K562 (cell line): Measurements from ENCODE around the gene TRMT1. TPM values are rescaled to one million over a fixed set of nuclear protein-coding genes. Genes with fewer than 3 reads are reported as not detected.
A peak's percentile ranks its signal among the peaks of the same experiment; 100 is the strongest.

ENCODE experiments used
- BCL6 ChIP-seq: fragments of 250-450 bp; sonication (Bioruptor Pico); IDR thresholded peaks from 2 replicates; pipeline ENCODE4 v1.4.0; 2020
- C11orf30 ChIP-seq: fragments of 450-650 bp; IDR thresholded peaks from 2 replicates; pipeline ENCODE4 v1.6.1; 2016; ENCODE audit warnings: low read depth, mild to moderate bottlenecking
- CAMTA2 ChIP-seq: fragments of 250-450 bp; sonication (Bioruptor Pico); conservative IDR thresholded peaks from 2 replicates; pipeline ENCODE4 v1.5.1; 2022
- CCAR2 ChIP-seq: fragments of 200-400 bp; formaldehyde crosslinking; IDR thresholded peaks from 2 replicates; pipeline ENCODE4 v1.6.1; 2017; ENCODE audit warnings: mild to moderate bottlenecking, low read depth, low read length
- FOXK2 ChIP-seq, 2 experiments: fragments of 450-650 bp; IDR thresholded peaks in 1 of 2; conservative IDR thresholded peaks in 1 of 2; 2 replicates each; pipeline ENCODE4 v1.6.1; 2016; ENCODE audit warnings: low read depth in 2 of 2, mild to moderate bottlenecking in 1 of 2
- HMG20B ChIP-seq: fragments of 250-450 bp; sonication (Bioruptor Pico); IDR thresholded peaks from 2 replicates; pipeline ENCODE4 v1.5.0; 2021; ENCODE audit warnings: mild to moderate bottlenecking
- NR3C1 ChIP-seq: sonication (generic); formaldehyde crosslinking; IDR thresholded peaks from 2 replicates; pipeline ENCODE4 v1.8.1; 2022; ENCODE audit warnings: missing genetic modification reagents
- POLR2AphosphoS5 ChIP-seq: IDR thresholded peaks from 2 replicates; pipeline ENCODE4 v1.6.1; 2011; ENCODE audit warnings: mild to moderate bottlenecking, low read depth, low read length, moderate library complexity; ENCODE audit not compliant: control insufficient read depth, insufficient read depth
- PTTG1 ChIP-seq: fragments of 450-650 bp; IDR thresholded peaks from 2 replicates; pipeline ENCODE4 v1.6.1; 2016; ENCODE audit warnings: low read depth, mild to moderate bottlenecking, missing genetic modification characterization, missing compliant biosample characterization
- SMAD2 ChIP-seq: fragments of 150-350 bp; IDR thresholded peaks from 2 replicates; pipeline ENCODE4 v1.6.1; 2014; ENCODE audit warnings: low read depth, mild to moderate bottlenecking, low read length
- SRSF7 ChIP-seq: fragments of 200-400 bp; formaldehyde crosslinking; optimal IDR thresholded peaks from 2 replicates; pipeline ENCODE3; 2017; ENCODE audit warnings: mild to moderate bottlenecking, low read depth, low read length
- STAT5A ChIP-seq: IDR thresholded peaks from 2 replicates; pipeline ENCODE4 v1.6.1; 2012; ENCODE audit warnings: low read length, inconsistent platforms, borderline replicate concordance
- ZNF124 ChIP-seq: sonication (generic); formaldehyde crosslinking; IDR thresholded peaks from 2 replicates; pipeline ENCODE4 v1.8.1; 2022; ENCODE audit warnings: missing genetic modification reagents
- ZNF143 ChIP-seq: sonication (generic); formaldehyde crosslinking; IDR thresholded peaks from 2 replicates; pipeline ENCODE4 v1.9.0; 2022; ENCODE audit warnings: mild to moderate bottlenecking, missing genetic modification reagents
- ZNF57 ChIP-seq: fragments of 450-650 bp; formaldehyde crosslinking; IDR thresholded peaks from 2 replicates; pipeline ENCODE4 v1.4.0; 2020; ENCODE audit warnings: mild to moderate bottlenecking, moderate library complexity
- ZNF76 ChIP-seq: fragments of 250-450 bp; sonication (Bioruptor Pico); IDR thresholded peaks from 2 replicates; pipeline ENCODE4 v1.4.0; 2020; ENCODE audit warnings: mild to moderate bottlenecking, moderate library complexity, borderline replicate concordance
- polyA plus RNA-seq, 8 experiments: library from polyadenylated mRNA; depleted of rRNA in 4 of 8; stranded (reverse) in 5 of 8; unstranded in 3 of 8; fragments of >200 nt; fragmentation: Nextera tagmentation in 2 of 8; fragmentation: Illumina TruSeq in 1 of 8; extraction: Ambion mirVana in 2 of 8; extraction: Trizol in 1 of 8; gene quantifications; 2 replicates each; pipeline versions ENCODE4 v1.2.1 to v1.2.3, GENCODE V29; 2011 to 2014; ENCODE audit warnings: inconsistent platforms in 1 of 8, missing spikeins in 1 of 8
- total RNA-seq, 7 experiments: library from RNA; depleted of rRNA in 6 of 7; stranded (reverse); fragments of >200 nt in 6 of 7; fragmentation: Illumina TruSeq in 2 of 7; extraction: Trizol in 2 of 7; gene quantifications; 2 replicates each; pipeline versions ENCODE4 v1.2.1 to v1.2.3, GENCODE V29; 2011 to 2021; ENCODE audit warnings: low replicate concordance in 1 of 7
- TF ChIP-seq, protein P1 (sequence below), 2 experiments: fragments of 150-350 bp in 1 of 2; IDR thresholded peaks; 2 replicates each; pipeline ENCODE4 v1.6.1; 2012 to 2016; ENCODE audit warnings: low read depth in 2 of 2, low read length in 2 of 2, mild to moderate bottlenecking in 1 of 2, moderate library complexity in 1 of 2
- TF ChIP-seq, protein P2 (sequence below): fragments of 450-650 bp; formaldehyde crosslinking; IDR thresholded peaks from 2 replicates; pipeline ENCODE4 v1.4.0; 2022; ENCODE audit warnings: mild to moderate bottlenecking, moderate library complexity
- TF ChIP-seq, protein P3 (sequence below): fragments of 250-450 bp; sonication (Bioruptor Pico); IDR thresholded peaks from 2 replicates; pipeline ENCODE4 v1.5.0; 2021

The TRMT1 gene
- total and polyA plus RNA-seq, 9 of the 15 experiments (the other 6 are each of a cell fraction or from before 2014, with no cell fraction given): 5.8 to 158 (median 54.3) TPM

DNA sequence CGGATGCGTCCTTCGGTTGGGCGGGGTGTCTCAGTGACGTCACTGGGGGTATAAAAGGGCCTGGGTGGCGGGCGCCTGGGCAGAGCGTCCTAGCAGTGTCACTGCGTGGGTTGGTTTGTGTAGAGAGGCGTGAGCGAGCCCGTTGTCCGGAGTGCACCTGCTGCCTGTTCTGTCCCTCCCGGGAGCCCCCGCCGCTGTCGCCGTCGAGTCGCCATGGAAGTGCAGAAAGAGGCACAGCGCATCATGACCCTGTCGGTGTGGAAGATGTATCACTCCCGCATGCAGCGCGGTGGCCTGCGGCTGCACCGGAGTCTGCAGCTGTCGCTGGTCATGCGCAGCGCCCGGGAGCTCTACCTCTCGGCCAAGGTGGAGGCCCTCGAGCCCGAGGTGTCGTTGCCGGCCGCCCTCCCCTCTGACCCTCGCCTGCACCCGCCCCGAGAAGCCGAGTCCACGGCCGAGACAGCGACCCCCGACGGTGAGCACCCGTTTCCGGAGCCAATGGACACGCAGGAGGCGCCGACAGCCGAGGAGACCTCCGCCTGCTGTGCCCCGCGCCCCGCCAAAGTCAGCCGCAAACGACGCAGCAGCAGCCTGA, 36.5 kb upstream of the TRMT1 start (continued):
- TF ChIP-seq C11orf30 (no peak; the same call in 1 of the 2 replicates), FOXK2 (conservative IDR thresholded peaks at IDR 0.05 in 1 of 2, IDR thresholded peaks at IDR 0.05 in 1 of 2; ENCODE audit: low read depth in 2 of 2) (peak; percentile 20 to 60), ZNF143 (CRISPR knock-in tag) (no peak), CCAR2 (no peak), PTTG1 (tag) (no peak), HMG20B (CRISPR knock-in tag) (no peak), POLR2AphosphoS5 (peak; percentile 99), ZNF76 (CRISPR knock-in tag) (no peak), SMAD2 (no peak), BCL6 (CRISPR knock-in tag) (no peak), NR3C1 (CRISPR knock-in tag) (no peak; the same call in 1 of the 2 replicates), STAT5A (no peak), ZNF57 (CRISPR knock-in tag) (no peak), SRSF7 (peak; percentile 56), ZNF124 (CRISPR knock-in tag) (no peak), CAMTA2 (CRISPR knock-in tag) (no peak)
- TF ChIP-seq, protein P1, sequence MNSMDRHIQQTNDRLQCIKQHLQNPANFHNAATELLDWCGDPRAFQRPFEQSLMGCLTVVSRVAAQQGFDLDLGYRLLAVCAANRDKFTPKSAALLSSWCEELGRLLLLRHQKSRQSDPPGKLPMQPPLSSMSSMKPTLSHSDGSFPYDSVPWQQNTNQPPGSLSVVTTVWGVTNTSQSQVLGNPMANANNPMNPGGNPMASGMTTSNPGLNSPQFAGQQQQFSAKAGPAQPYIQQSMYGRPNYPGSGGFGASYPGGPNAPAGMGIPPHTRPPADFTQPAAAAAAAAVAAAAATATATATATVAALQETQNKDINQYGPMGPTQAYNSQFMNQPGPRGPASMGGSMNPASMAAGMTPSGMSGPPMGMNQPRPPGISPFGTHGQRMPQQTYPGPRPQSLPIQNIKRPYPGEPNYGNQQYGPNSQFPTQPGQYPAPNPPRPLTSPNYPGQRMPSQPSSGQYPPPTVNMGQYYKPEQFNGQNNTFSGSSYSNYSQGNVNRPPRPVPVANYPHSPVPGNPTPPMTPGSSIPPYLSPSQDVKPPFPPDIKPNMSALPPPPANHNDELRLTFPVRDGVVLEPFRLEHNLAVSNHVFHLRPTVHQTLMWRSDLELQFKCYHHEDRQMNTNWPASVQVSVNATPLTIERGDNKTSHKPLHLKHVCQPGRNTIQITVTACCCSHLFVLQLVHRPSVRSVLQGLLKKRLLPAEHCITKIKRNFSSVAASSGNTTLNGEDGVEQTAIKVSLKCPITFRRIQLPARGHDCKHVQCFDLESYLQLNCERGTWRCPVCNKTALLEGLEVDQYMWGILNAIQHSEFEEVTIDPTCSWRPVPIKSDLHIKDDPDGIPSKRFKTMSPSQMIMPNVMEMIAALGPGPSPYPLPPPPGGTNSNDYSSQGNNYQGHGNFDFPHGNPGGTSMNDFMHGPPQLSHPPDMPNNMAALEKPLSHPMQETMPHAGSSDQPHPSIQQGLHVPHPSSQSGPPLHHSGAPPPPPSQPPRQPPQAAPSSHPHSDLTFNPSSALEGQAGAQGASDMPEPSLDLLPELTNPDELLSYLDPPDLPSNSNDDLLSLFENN (IDR thresholded peaks at IDR 0.05; ENCODE audit: low read depth in 2 of 2, low read length in 2 of 2): peak; percentile 14 to 90; a peak in 3 of 4 replicates
- TF ChIP-seq, protein P2, sequence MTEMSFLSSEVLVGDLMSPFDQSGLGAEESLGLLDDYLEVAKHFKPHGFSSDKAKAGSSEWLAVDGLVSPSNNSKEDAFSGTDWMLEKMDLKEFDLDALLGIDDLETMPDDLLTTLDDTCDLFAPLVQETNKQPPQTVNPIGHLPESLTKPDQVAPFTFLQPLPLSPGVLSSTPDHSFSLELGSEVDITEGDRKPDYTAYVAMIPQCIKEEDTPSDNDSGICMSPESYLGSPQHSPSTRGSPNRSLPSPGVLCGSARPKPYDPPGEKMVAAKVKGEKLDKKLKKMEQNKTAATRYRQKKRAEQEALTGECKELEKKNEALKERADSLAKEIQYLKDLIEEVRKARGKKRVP (CRISPR knock-in tag): no peak
- TF ChIP-seq, protein P3, sequence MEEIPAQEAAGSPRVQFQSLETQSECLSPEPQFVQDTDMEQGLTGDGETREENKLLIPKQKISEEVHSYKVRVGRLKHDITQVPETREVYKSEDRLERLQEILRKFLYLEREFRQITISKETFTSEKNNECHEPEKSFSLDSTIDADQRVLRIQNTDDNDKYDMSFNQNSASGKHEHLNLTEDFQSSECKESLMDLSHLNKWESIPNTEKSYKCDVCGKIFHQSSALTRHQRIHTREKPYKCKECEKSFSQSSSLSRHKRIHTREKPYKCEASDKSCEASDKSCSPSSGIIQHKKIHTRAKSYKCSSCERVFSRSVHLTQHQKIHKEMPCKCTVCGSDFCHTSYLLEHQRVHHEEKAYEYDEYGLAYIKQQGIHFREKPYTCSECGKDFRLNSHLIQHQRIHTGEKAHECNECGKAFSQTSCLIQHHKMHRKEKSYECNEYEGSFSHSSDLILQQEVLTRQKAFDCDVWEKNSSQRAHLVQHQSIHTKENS: no peak
